ENCODE data around the gene CCSER2.

DNA sequence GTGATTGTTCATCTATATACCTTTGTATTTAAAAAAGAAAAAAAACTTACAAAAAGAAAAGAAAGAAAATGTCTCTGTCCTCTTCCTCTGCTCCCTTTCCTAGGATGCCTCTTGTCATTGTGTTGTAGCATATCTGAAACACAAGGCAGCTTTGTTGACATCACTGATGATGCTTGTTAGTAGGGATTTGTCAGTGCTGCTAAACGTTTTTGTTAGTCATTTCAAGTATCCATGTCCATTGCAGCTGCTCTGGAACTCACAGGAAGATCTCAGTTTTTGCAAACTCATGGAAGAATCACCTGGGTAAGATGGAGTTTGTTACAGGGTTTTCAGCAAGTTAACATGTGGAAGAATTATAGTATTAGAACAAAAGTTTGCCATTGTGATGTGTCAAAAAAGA is 123.6 kb downstream of the CCSER2 start:
- TF ChIP-seq, protein P1, sequence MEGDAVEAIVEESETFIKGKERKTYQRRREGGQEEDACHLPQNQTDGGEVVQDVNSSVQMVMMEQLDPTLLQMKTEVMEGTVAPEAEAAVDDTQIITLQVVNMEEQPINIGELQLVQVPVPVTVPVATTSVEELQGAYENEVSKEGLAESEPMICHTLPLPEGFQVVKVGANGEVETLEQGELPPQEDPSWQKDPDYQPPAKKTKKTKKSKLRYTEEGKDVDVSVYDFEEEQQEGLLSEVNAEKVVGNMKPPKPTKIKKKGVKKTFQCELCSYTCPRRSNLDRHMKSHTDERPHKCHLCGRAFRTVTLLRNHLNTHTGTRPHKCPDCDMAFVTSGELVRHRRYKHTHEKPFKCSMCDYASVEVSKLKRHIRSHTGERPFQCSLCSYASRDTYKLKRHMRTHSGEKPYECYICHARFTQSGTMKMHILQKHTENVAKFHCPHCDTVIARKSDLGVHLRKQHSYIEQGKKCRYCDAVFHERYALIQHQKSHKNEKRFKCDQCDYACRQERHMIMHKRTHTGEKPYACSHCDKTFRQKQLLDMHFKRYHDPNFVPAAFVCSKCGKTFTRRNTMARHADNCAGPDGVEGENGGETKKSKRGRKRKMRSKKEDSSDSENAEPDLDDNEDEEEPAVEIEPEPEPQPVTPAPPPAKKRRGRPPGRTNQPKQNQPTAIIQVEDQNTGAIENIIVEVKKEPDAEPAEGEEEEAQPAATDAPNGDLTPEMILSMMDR (IDR thresholded peaks at IDR 0.05), result no peak
- TF ChIP-seq EZH2 (IDR thresholded peaks at IDR 0.05; ENCODE audit: borderline replicate concordance, insufficient read depth, low read depth, low read length, poor library complexity, severe bottlenecking), result no peak
